ENCODE data around the gene LDLR.

Gene LDLR

DNA sequence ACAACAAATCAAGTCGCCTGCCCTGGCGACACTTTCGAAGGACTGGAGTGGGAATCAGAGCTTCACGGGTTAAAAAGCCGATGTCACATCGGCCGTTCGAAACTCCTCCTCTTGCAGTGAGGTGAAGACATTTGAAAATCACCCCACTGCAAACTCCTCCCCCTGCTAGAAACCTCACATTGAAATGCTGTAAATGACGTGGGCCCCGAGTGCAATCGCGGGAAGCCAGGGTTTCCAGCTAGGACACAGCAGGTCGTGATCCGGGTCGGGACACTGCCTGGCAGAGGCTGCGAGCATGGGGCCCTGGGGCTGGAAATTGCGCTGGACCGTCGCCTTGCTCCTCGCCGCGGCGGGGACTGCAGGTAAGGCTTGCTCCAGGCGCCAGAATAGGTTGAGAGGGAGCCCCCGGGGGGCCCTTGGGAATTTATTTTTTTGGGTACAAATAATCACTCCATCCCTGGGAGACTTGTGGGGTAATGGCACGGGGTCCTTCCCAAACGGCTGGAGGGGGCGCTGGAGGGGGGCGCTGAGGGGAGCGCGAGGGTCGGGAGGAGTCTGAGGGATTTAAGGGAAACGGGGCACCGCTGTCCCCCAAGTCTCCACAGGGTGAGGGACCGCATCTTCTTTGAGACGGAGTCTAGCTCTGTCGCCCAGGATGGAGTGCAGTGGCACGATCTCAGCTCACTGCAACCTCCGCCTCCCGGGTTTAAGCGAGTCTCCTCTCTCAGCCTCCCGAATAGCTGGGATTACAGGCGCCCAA lies at the start of gene LDLR:
LDLR (plus strand) TSS at position 210 of the 760 bp plus-strand sequence; CDS start at position 296, 86 bp downstream.
- TF ChIP-seq, protein P1, sequence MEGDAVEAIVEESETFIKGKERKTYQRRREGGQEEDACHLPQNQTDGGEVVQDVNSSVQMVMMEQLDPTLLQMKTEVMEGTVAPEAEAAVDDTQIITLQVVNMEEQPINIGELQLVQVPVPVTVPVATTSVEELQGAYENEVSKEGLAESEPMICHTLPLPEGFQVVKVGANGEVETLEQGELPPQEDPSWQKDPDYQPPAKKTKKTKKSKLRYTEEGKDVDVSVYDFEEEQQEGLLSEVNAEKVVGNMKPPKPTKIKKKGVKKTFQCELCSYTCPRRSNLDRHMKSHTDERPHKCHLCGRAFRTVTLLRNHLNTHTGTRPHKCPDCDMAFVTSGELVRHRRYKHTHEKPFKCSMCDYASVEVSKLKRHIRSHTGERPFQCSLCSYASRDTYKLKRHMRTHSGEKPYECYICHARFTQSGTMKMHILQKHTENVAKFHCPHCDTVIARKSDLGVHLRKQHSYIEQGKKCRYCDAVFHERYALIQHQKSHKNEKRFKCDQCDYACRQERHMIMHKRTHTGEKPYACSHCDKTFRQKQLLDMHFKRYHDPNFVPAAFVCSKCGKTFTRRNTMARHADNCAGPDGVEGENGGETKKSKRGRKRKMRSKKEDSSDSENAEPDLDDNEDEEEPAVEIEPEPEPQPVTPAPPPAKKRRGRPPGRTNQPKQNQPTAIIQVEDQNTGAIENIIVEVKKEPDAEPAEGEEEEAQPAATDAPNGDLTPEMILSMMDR (conservative IDR thresholded peaks at IDR 0.05; ENCODE audit: low read length) = 0 out of 2 replicates have a peak, but pooled peaks have one; percentile 6
- DNase-seq (ENCODE audit: low read depth) = peak; percentile 89
- H3K4me3 ChIP-seq (ENCODE audit: low read length) = peak within 1 kb of the TSS; percentile 85

DNA sequence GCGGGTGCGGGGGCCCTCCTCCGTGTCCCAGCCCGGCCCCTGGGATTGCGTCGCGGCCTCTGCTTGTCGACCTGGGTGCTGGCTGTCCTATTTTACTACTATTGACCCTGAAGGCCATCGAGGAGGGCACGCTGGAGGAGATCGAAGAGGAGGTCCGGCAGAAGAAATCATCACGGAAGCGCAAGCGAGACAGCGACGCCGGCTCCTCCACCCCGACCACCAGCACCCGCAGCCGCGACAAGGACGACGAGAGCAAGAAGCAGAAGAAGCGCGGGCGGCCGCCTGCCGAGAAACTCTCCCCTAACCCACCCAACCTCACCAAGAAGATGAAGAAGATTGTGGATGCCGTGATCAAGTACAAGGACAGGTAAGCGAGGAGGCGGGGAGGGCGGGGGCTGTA lies 48.1 kb upstream of the LDLR start:
- no peak for DNase-seq (ENCODE audit: low read depth)
- TF ChIP-seq, protein P1 (conservative IDR thresholded peaks at IDR 0.05; ENCODE audit: low read length) = no peak
- no peak overlapping the region for H3K4me3 ChIP-seq (ENCODE audit: low read length)

DNA sequence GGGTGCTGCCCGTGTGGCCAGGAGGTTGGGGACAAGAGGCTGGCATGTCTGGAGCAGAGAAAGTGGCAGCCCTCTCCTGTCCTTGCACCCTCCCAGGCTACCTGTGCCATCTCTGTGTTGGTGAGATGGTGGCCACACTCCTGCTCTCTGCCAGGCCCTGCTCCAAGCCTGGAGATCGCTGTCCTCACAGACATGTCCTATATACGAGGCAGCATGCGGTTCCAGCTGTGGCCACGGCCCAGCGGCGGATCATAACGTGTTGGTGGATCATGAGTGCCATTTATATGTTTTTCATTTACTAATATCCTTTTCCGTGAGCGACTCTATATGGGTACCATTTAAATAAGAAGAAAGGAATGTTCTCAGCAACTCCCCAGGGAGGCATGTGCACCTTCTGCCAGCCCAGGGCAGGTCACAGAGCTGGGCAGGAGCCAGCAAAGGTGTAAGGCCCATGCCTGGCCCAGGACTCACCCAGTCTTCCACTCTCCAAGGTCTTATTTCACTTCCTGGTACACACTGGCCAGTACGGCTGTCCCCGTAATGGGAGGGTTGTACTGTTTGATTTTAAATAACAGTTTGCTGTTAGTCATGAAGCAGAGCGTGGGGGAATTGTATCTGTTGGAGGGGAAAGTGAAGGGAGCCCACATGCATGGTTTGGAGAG lies 47.2 kb upstream of the LDLR start:
- DNase-seq (ENCODE audit: low read depth) = no peak
- TF ChIP-seq, protein P1 (conservative IDR thresholded peaks at IDR 0.05; ENCODE audit: low read length) = no peak
- H3K4me3 ChIP-seq (ENCODE audit: low read length) = no peak overlapping the region

DNA sequence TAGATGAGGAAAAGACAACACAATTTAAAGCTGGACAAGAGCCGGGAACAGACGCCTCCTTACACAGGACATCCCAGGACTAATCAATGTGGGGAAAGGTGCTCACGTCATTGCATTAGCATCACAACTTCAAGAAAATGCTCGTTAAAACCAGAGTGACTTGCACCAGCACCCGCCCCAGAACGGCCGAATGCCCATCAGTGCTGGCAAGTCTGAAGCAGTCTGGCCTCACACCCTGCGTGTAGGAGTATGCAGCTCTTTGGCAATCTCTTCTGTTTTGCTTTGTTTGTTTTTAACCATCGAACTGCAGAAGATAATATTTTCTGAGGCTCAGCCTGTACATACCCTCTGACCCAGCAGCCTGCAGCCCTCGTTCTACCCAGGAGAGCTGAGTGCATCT lies 44.8 kb upstream of the LDLR start:
- H3K4me3 ChIP-seq (ENCODE audit: low read length) = no peak overlapping the region
- TF ChIP-seq, protein P1 (conservative IDR thresholded peaks at IDR 0.05; ENCODE audit: low read length) = no peak
- DNase-seq (ENCODE audit: low read depth) = peak; percentile 28

DNA sequence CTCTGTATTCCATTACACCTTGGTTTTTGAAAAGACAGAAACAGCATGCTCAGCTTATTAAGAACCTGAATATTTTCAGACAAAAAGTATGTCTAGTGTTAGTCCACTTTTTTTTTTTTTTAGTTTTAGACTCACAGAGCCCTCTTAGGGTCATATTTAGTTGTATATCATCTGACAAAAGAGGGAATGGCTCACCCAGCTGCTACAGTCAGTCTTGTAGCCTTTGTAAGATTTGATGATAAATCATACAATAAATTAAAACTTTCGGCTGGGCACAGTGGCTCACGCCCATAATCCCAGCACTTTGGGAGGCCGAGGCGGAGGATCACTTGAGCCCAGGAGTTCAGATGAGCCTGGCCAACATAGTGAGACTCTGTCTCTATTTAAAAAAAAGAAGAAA lies 43.7 kb upstream of the LDLR start:
- TF ChIP-seq, protein P1 (conservative IDR thresholded peaks at IDR 0.05; ENCODE audit: low read length) = no peak
- no peak for DNase-seq (ENCODE audit: low read depth)
- no peak overlapping the region for H3K4me3 ChIP-seq (ENCODE audit: low read length)

DNA sequence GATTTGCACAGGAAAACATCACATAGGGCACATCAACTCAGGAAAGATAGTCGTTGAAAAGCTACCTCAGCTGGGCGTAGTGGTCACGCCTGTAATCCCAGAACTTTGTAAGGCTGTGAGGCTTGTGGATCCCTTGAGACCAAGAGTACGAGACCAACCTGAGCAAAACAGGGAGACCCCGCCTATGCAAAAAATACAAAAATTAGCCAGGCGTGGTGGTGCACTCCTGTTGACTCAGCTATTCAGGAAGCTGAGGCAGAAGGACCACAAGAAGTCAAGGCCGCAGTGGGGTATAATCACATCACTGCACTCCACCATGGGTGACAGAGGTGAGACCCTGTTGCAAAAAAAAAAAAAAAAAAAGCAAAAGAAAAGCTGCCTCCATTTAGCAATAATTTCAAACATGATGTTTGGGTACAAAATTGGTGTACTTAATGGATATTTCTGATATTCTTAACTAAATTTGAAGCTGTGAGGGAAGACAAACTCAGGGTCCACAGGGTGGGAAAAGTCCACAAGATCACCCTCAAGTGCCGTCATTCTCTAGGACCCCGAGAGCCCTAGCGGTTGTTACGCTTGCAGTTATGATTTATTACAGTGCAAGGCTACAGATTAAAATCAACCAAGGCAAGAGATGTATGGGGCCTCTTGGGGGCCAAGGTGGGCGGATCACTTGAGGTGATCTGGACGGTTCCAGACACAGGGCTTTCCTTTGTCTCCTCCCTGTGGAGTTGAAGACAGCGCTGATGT lies 42.5 kb upstream of the LDLR start:
- no peak overlapping the region for H3K4me3 ChIP-seq (ENCODE audit: low read length)
- DNase-seq (ENCODE audit: low read depth) = no peak
- TF ChIP-seq, protein P1 (conservative IDR thresholded peaks at IDR 0.05; ENCODE audit: low read length) = no peak
